Measurements from ENCODE around the gene NACC1.

- TF ChIP-seq CTCF (IDR thresholded peaks at IDR 0.05) (no peak), POLR2AphosphoS5 (IDR thresholded peaks at IDR 0.05) (no peak)
Measured at GRCh38 chr19:13103581-13104359, 14.3 kb upstream of the NACC1 start.
